Nephron progenitor cell (in vitro differentiated cells): ENCODE results near the gene CAPZA2.
A peak's percentile ranks its signal among the peaks of the same experiment; 100 is the strongest.

Experiments
- DNase-seq: peaks from one replicate; pipeline ENCODE4 v3.0.0; 2021
- H3K27ac Mint-ChIP-seq: 2 replicates; pipeline ENCODE4 v1.8.0; 2021; ENCODE audit warnings: mild to moderate bottlenecking, moderate library complexity, mixed read lengths
- H3K27me3 Mint-ChIP-seq: 2 replicates; pipeline ENCODE4 v1.8.0; 2021; ENCODE audit warnings: mild to moderate bottlenecking, low read depth, mixed read lengths; ENCODE audit not compliant: poor library complexity
- H3K36me3 Mint-ChIP-seq: 2 replicates; pipeline ENCODE4 v1.8.0; 2021; ENCODE audit warnings: low read depth, mixed read lengths
- H3K4me1 Mint-ChIP-seq: 2 replicates; pipeline ENCODE4 v1.8.0; 2021; ENCODE audit warnings: mixed read lengths
- H3K4me3 Mint-ChIP-seq: 2 replicates; pipeline ENCODE4 v1.8.0; 2021; ENCODE audit warnings: mild to moderate bottlenecking, moderate library complexity, mixed read lengths
- H3K9me3 Mint-ChIP-seq: 2 replicates; pipeline ENCODE4 v1.8.0; 2021; ENCODE audit warnings: mild to moderate bottlenecking, moderate library complexity, mixed read lengths
- TF ChIP-seq, protein P1 (sequence below): fragments of 200-600 bp; sonication (generic); IDR thresholded peaks from 2 replicates; pipeline ENCODE4 v1.5.0; 2021; ENCODE audit warnings: antibody characterized with exemption

Gene CAPZA2

DNA sequence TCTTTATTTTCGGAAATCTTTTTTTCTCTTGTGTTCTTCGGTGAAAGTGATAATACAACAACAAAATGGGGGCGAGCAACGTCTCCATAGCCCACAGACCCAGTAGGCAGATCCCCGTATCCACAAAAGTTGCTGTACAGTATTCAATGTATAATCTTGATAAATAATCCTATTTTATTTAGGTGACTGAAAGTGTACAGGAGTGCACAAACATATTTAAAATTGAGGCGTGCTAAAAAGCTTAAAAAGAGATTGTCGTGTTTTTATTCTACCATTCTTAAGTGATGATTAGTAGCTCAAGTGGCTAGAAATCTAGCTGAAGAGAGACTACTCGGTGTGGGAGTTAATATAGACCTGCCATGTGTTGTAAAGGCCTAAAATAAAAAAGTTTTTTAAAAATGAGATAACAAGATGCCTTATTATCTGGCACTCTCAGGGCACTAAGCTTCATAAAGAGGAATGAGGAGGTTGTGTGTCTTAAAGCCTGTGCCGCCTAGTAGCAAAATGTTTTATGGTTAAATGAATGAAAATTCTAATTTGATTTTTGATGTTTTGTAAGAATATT is 1.6 kb downstream of the CAPZA2 start:
- Mint-ChIP-seq H3K4me3 (peak overlapping the region; percentile 99), H3K4me1 (peaks cover 21% of the 10 kb centered on the region), H3K27ac (peak overlapping the region; percentile 99), H3K27me3 (peaks cover 5% of the 10 kb centered on the region), H3K36me3 (peaks cover 24% of the 10 kb centered on the region), H3K9me3 (no peaks in the 10 kb centered on the region)
- no peak for DNase-seq
- TF ChIP-seq, protein P1, sequence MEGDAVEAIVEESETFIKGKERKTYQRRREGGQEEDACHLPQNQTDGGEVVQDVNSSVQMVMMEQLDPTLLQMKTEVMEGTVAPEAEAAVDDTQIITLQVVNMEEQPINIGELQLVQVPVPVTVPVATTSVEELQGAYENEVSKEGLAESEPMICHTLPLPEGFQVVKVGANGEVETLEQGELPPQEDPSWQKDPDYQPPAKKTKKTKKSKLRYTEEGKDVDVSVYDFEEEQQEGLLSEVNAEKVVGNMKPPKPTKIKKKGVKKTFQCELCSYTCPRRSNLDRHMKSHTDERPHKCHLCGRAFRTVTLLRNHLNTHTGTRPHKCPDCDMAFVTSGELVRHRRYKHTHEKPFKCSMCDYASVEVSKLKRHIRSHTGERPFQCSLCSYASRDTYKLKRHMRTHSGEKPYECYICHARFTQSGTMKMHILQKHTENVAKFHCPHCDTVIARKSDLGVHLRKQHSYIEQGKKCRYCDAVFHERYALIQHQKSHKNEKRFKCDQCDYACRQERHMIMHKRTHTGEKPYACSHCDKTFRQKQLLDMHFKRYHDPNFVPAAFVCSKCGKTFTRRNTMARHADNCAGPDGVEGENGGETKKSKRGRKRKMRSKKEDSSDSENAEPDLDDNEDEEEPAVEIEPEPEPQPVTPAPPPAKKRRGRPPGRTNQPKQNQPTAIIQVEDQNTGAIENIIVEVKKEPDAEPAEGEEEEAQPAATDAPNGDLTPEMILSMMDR: no peak

- H3K4me1 Mint-ChIP-seq: peaks cover 18% of the 10 kb centered on the region
- H3K36me3 Mint-ChIP-seq: peaks cover 67% of the 10 kb centered on the region
- H3K9me3 Mint-ChIP-seq: peaks cover 4% of the 10 kb centered on the region
- no peak for DNase-seq
- TF ChIP-seq, protein P1: no peak
- no peaks in the 10 kb centered on the region for H3K27me3 Mint-ChIP-seq
- H3K27ac Mint-ChIP-seq: peak overlapping the region; percentile 68
- no peak overlapping the region for H3K4me3 Mint-ChIP-seq
Measured at GRCh38 chr7:116871061-116871700, 8.8 kb downstream of the CAPZA2 start.

DNA sequence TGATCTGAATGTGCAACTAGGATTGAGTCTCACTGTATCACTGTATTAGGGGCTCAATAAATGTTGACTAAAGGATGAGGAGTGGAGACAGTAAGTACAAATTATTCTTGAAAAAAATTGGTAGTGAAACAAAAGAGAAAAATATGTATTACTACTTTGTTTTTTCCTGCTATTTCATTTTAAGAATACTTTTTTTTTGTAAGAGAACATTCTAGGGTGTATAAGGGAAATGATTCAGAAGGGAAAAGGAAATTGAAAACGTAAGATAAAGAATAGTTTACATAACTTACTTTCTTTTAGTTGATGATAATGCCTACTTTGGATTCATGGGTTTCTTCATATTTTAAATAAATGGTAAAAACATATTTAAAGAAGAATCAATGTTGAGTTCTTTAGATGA is 9.6 kb downstream of the CAPZA2 start:
- Mint-ChIP-seq H3K9me3 (peaks cover 4% of the 10 kb centered on the region), H3K27ac (no peak overlapping the region), H3K27me3 (no peaks in the 10 kb centered on the region), H3K36me3 (peaks cover 60% of the 10 kb centered on the region), H3K4me1 (peaks cover 18% of the 10 kb centered on the region), H3K4me3 (no peak overlapping the region)
- DNase-seq: no peak
- TF ChIP-seq, protein P1: no peak

GRCh38 chr7:116873619-116874018 is 11.2 kb downstream of the CAPZA2 start:
- Mint-ChIP-seq H3K36me3 (peaks cover 48% of the 10 kb centered on the region), H3K9me3 (peaks cover 4% of the 10 kb centered on the region), H3K4me1 (peaks cover 18% of the 10 kb centered on the region), H3K4me3 (no peak overlapping the region), H3K27me3 (no peaks in the 10 kb centered on the region), H3K27ac (no peak overlapping the region)
- TF ChIP-seq, protein P1: no peak
- no peak for DNase-seq

- no peak overlapping the region for H3K4me3 Mint-ChIP-seq
Measured at GRCh38 chr7:116876664-116877442, 14.5 kb downstream of the CAPZA2 start.

More at GRCh38 chr7:116876664-116877442, 14.5 kb downstream of the CAPZA2 start:
- no peak for DNase-seq
- Mint-ChIP-seq H3K9me3 (peaks cover 11% of the 10 kb centered on the region), H3K27ac (no peak overlapping the region), H3K4me1 (no peaks in the 10 kb centered on the region), H3K36me3 (peaks cover 50% of the 10 kb centered on the region), H3K27me3 (no peaks in the 10 kb centered on the region)
- TF ChIP-seq, protein P1: no peak
